ENCODE data around the gene PLEKHJ1. TPM values are rescaled to one million over a fixed set of nuclear protein-coding genes. Genes with fewer than 3 reads are reported as not detected.

PLEKHJ1 gene
- total and polyA plus RNA-seq, 2 experiments from 2014 or later: 255 to 342 TPM

DNA sequence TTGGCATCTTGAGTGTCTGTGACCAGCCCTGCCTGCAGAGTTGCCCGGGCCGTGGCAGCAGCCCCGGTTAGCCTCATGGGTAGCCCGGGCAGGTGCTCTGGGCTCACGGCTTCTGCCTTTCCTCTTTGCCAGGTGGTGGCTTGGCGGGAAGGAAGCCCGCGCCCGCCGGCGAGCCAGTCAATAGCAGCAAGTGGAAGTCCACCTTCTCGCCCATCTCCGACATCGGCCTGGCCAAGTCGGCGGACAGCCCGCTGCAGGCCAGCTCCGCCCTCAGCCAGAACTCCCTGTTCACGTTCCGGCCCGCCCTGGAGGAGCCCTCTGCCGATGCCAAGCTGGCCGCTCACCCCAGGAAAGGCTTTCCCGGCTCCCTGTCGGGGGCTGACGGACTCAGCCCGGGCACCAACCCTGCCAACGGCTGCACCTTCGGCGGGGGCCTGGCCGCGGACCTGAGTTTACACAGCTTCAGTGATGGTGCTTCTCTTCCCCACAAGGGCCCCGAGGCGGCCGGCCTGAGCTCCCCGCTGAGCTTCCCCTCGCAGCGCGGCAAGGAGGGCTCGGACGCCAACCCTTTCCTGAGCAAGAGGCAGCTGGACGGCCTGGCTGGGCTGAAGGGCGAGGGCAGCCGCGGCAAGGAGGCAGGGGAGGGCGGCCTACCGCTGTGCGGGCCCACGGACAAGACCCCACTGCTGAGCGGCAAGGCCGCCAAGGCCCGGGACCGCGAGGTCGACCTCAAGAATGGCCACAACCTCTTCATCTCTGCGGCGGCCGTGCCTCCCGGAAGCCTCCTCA is 9.9 kb downstream of the PLEKHJ1 start:
- peaks cover 43% of the 10 kb centered on the region for H3K36me3 ChIP-seq
- H3K27me3 ChIP-seq: no peaks in the 10 kb centered on the region
- H3K4me1 ChIP-seq (ENCODE audit: low read depth): no peaks in the 10 kb centered on the region
- DNase-seq (ENCODE audit: low read depth in 1 of 2, low spot score in 1 of 2): no peak
- no peak overlapping the region for H3K4me3 ChIP-seq
- no peaks in the 10 kb centered on the region for H3K9me3 ChIP-seq (ENCODE audit: low read depth)
- TF ChIP-seq, protein P1, sequence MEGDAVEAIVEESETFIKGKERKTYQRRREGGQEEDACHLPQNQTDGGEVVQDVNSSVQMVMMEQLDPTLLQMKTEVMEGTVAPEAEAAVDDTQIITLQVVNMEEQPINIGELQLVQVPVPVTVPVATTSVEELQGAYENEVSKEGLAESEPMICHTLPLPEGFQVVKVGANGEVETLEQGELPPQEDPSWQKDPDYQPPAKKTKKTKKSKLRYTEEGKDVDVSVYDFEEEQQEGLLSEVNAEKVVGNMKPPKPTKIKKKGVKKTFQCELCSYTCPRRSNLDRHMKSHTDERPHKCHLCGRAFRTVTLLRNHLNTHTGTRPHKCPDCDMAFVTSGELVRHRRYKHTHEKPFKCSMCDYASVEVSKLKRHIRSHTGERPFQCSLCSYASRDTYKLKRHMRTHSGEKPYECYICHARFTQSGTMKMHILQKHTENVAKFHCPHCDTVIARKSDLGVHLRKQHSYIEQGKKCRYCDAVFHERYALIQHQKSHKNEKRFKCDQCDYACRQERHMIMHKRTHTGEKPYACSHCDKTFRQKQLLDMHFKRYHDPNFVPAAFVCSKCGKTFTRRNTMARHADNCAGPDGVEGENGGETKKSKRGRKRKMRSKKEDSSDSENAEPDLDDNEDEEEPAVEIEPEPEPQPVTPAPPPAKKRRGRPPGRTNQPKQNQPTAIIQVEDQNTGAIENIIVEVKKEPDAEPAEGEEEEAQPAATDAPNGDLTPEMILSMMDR (IDR thresholded peaks at IDR 0.05; ENCODE audit: low read depth, low read length): no peak
- H3K27ac ChIP-seq: no peak overlapping the region

DNA sequence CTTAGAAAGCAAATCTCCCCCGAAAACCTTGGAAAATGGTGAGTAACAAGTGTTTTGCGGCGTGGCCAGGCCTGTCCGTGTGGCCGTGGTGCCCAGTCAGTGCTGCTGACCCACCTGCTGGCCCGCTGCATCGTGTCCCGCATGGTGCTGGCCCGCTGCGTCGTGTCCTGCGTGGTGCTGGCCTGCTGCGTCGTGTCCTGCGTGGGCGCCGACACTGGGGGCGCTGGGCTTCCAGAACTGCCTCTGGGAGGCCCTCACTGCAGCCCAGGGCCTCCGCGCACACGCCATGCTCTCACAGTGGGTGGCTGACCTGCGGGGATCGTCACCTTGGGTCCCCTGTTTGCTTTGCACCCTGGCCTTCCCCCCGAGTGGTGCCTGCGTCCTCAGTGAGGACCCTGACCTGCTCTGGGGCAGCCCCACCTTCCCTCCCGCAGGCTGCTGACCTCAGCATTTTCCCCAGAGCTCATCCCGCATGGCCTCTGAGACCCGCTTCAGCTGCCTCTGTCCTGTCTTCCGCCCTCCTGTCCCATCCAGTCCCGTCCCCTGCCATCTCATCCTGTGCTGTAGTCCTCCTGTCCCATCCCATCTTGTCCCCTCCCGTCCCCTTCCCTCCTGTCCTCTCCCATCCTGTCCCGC is 10.6 kb downstream of the PLEKHJ1 start:
- Histone ChIP-seq H3K9me3 (ENCODE audit: low read depth) (no peaks in the 10 kb centered on the region), H3K27ac (no peak overlapping the region), H3K4me3 (no peak overlapping the region), H3K27me3 (no peaks in the 10 kb centered on the region), H3K4me1 (ENCODE audit: low read depth) (no peaks in the 10 kb centered on the region), H3K36me3 (peaks cover 43% of the 10 kb centered on the region)
- TF ChIP-seq, protein P1 (IDR thresholded peaks at IDR 0.05; ENCODE audit: low read depth, low read length): no peak
- DNase-seq (ENCODE audit: low read depth in 1 of 2, low spot score in 1 of 2): no peak

DNA sequence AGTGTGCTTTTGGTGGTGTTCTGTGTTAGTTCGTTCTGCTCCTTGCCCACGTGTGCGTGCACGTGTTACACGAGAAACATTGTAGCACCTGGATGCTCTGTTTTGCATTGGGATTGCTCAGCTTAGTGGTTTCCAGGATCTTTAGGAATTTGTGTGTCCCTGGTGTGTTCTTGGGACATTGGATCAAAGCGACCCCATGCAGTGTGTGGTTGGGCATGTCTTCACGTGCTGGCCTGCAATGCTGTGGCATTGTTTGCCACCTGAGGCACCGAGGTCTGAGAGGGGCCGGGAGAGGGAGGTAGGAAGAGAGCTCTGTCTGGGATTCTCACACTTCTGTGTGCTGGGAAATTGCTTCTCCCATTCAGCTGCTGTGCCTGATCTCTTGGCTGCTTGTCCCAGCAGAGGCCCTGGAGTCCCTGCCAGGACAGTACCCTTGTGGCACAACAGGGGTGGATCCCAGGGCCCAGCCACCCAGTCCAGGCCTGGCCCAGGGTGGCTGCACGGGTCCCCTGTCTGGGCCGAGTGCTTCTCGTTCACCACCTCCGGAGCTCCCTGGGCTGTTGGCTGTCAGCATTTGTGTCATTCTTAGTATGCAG is 11.3 kb downstream of the PLEKHJ1 start:
- Histone ChIP-seq H3K36me3 (peaks cover 37% of the 10 kb centered on the region), H3K4me3 (no peak overlapping the region), H3K9me3 (ENCODE audit: low read depth) (no peaks in the 10 kb centered on the region), H3K27me3 (no peaks in the 10 kb centered on the region), H3K4me1 (ENCODE audit: low read depth) (no peaks in the 10 kb centered on the region), H3K27ac (no peak overlapping the region)
- TF ChIP-seq, protein P1 (IDR thresholded peaks at IDR 0.05; ENCODE audit: low read depth, low read length): no peak
- no peak for DNase-seq (ENCODE audit: low read depth in 1 of 2, low spot score in 1 of 2)

DNA sequence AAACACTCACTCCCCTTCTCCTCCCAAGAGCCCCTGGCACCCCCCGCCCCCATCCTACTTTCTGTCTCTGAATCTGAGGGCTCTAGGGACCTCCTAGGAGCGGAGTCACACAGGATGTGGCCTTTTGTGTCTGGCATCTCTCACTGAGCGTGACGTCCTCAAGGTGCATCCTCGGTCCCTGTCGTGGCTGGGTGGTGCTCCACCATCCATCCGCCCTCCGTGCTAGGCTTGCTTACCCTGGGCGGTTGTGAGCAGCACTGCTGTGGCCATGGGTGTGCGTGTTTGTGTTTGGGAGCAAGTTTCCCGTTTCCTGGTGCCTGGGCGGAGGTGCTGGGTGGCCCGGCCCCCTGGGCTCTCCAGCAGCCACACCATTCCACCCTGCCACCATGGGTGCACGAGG is 12.2 kb downstream of the PLEKHJ1 start:
- no peak overlapping the region for H3K4me3 ChIP-seq
- H3K27ac ChIP-seq: no peak overlapping the region
- DNase-seq (ENCODE audit: low read depth in 1 of 2, low spot score in 1 of 2): no peak
- H3K9me3 ChIP-seq (ENCODE audit: low read depth): no peaks in the 10 kb centered on the region
- no peaks in the 10 kb centered on the region for H3K4me1 ChIP-seq (ENCODE audit: low read depth)
- TF ChIP-seq, protein P1 (IDR thresholded peaks at IDR 0.05; ENCODE audit: low read depth, low read length): no peak
- peaks cover 31% of the 10 kb centered on the region for H3K36me3 ChIP-seq
- H3K27me3 ChIP-seq: no peaks in the 10 kb centered on the region

DNA sequence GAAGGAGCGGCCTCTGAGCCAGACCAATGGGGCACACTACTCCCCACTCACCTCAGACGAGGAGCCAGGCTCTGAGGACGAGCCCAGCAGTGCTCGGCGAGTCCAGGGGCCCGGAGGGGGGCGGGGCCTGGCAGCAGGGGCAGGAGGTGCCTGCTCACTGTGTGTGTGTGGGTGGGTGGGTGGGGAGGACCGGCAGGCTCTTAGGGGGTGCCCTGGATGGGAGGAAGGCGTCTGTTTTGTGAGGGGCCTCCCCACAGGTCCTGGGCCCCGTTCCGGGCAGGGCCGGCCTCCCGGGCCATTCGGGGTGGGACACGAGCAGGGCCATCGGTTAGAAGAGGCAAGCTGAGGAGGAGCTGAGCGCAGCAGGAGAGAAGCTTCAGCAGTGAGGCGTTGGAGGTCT is 12.7 kb downstream of the PLEKHJ1 start:
- H3K27me3 ChIP-seq: no peaks in the 10 kb centered on the region
- H3K36me3 ChIP-seq: peaks cover 31% of the 10 kb centered on the region
- DNase-seq (ENCODE audit: low read depth in 1 of 2, low spot score in 1 of 2): no peak

More for the DNA sequence above, 12.7 kb downstream of the PLEKHJ1 start:
- Histone ChIP-seq H3K9me3 (ENCODE audit: low read depth) (no peaks in the 10 kb centered on the region), H3K4me3 (no peak overlapping the region), H3K27ac (no peak overlapping the region), H3K4me1 (ENCODE audit: low read depth) (no peaks in the 10 kb centered on the region)
- TF ChIP-seq, protein P1 (IDR thresholded peaks at IDR 0.05; ENCODE audit: low read depth, low read length): no peak
